HG03565 (cell line): ENCODE data around the gene TAF5L.
A peak's percentile ranks its signal among the peaks of the same experiment; 100 is the strongest.

Experiments
- ATAC-seq: cut with Tn5 transposase; IDR thresholded peaks from one replicate; pipeline ENCODE4 v1.9.1; 2021; ENCODE audit warnings: mild to moderate bottlenecking, moderate library complexity; ENCODE audit not compliant: unreplicated experiment

The TAF5L gene

GRCh38 chr1:229625915-229626831 is at the start of gene TAF5L, which contains the start of gene URB2:
Gene TAF5L, minus strand, starts transcription at chr1:229626122. Its CDS starts 11,640 bp downstream, at chr1:229614482.
Gene URB2, plus strand, starts transcription at chr1:229626247. Its CDS starts 1,387 bp downstream, at chr1:229627634.
- ATAC-seq, result peak; percentile 79

- ATAC-seq, result no peak
Observed at GRCh38 chr1:229675396-229675795, 49.5 kb upstream of the TAF5L start.

- ATAC-seq, result no peak
Observed at GRCh38 chr1:229674042-229674441, 48.1 kb upstream of the TAF5L start.

- no peak for ATAC-seq
Observed at GRCh38 chr1:229672246-229672645, 46.3 kb upstream of the TAF5L start.

- no peak for ATAC-seq
Observed at GRCh38 chr1:229671310-229671709, 45.4 kb upstream of the TAF5L start.

DNA sequence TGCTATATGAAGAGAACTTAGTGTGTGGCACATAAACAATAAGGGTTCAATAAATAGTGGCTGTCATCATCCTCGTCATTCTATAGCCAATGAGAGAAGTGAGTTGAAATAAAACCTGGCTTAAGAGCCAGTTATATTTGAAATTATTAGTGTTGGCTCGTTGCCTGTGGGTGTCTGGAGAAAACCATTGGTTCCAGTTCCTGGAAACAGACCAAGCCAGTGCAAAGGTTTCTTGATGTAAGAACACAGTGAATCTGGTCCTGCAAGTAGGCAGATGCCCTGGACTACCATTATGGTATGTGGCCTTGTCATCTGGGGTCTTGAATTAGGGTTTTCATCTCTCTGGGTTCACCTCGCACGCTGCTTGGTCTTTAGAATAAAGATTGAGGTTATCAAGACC is 43.4 kb upstream of the TAF5L start:
- ATAC-seq, result no peak

GRCh38 chr1:229666585-229666984 is 40.7 kb upstream of the TAF5L start:
- no peak for ATAC-seq

DNA sequence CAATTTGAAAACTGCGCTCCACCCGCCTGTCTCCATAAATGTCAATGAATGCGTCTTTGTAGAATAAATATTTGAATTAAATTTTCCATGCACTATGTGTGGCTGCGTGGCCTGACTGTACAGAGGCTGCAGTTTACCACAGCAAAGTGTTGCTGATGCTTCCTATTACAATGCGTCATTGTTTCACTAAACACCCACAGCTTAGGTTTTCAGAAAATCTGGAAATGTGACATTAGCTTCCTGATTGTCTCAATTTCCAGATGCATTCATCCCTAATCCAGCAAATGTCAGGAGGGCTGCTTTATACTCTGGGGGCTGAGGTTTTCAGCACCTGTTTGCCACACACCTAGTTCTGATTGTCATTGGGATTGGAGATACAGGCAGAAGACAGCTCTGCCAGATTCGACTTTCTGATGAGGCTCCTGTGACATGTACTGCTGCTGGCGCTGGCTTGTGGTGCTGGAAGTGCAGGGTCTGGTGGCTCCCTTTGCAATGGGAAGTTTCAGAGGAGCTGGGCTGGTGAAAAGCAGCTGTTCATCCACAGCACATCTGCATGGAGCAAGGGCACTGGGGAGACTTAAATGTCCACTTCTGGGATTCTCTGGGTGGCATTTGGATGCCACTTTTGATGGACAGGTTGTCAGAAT is 40.1 kb upstream of the TAF5L start:
- no peak for ATAC-seq

- no peak for ATAC-seq
Observed at GRCh38 chr1:229664133-229664689, 38.3 kb upstream of the TAF5L start.

DNA sequence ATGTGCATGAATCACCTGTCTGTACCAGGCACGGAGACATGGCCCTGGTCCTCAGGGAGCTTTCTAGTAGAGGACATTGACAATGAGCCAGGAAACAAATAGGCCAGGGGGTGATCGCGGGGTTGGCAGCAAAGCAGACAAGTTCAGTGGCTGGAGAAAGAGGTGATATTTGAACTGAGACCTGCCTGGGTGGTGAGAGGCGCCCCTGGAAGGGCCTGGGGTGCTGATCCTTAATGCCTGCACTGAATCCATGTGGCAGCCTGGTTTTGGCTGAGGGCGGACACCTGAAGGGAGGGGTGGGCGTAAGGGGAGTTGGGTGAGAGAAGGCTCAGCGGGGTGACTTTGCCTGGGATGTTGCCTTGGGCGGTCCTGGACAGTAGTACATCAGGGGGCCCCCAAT is 36.0 kb upstream of the TAF5L start:
- ATAC-seq, result no peak

- ATAC-seq, result peak; percentile 63
Observed at GRCh38 chr1:229661022-229661877, 35.3 kb upstream of the TAF5L start.

DNA sequence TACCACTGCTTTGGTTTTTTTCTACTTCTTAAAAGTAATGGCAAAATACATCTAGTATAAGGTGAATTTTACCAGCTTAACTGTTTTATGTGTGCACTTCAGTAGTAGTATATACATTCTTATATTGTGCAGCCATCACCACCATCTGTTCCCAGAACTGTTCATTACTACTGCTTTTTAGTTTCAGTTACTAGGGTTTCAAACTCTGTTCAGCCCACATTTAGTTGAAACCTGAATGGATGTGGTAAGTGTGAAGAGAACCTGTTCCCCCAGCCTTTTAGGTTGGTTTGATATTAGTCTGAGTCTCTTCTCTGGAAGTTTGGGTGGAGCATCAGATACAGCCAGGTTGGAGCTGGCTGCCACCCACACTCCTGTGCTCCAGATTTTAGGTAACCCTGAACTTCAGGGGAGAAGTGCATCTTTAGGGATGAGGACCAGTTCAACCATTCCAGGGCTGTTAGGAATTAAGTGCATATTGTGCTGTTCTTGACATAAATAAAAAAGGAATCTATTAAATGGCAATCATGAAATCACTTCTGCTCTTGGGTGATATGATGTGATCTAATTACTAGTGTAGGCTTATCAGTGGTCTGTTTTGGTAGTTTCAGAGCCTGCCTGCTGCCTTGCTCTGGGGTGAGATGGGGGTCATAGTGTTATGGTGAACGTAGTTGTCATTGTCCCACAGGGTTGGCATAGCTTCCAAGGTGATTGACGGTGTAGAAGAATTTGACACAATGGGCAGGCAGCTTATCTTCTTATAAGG is 32.3 kb upstream of the TAF5L start:
- peak; percentile 38 for ATAC-seq

DNA sequence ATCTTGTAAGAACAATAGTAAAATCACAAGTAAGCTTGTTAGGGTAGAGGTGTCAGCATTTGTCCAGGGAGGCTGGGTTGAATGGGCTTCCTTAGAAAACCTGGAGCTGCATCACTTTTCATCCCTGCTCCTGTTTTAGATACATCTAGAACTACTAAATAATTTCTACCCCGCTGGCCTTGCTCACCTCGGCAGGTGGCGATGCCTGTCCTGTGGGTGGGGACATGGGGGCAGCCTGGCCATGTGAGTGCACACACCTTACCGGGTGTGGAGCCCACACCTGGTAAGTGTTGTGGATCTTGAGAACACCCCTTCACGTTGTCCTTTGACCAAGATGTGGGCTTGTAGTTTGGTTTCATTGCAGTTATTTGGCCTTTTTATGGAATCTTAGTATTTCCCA is 29.9 kb upstream of the TAF5L start:
- ATAC-seq, result no peak

DNA sequence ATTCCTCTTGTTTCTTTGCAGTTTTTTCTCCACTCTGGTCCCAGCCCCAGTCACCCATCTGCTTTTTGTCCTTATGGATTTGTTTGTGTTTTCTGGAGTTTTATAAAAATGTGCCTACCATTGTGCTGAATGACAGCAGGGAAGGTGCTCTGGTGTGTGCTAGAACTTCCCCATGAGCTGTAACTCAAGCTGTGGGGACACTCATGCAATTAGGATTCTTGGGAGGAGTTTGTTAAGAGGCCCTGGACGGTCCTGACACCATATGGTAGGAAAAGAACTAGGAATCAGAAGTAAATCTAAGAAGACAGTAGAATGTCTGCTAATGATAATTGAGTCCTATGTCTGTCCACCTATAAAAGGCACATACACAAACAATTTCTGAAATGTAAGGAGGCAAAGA is 27.5 kb upstream of the TAF5L start:
- no peak for ATAC-seq

GRCh38 chr1:229651546-229651945 is 25.6 kb upstream of the TAF5L start:
- no peak for ATAC-seq

DNA sequence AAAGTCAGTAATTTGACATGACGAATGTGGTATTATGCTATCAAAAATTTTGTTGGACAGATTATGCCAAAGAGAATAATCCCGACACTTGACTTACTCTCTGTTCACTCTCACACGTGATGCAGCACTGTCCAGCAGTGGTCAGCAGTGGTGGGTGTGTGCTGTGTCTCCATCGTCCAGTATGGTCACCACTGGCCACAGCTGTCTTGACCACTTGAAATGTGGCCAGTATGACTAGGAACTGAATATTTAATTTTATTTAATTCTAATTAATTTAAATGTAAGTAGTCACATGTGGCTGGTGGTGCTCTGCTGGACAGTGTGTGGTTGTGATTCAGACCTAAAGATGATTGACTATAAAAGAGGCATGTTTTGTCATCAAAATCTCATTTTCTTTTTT is 24.1 kb upstream of the TAF5L start:
- no peak for ATAC-seq

GRCh38 chr1:229648406-229648805 is 22.5 kb upstream of the TAF5L start:
- ATAC-seq, result no peak

GRCh38 chr1:229645324-229645993 is 19.5 kb upstream of the TAF5L start:
- ATAC-seq, result no peak

- no peak for ATAC-seq
Observed at GRCh38 chr1:229643996-229644745, 18.2 kb upstream of the TAF5L start.
